HEK293 (cell line): Measurements from ENCODE around the gene C6orf120.

Source experiments
- CTCF ChIA-PET: fragments of 350-600 bp; formaldehyde crosslinking; extraction: SDS; loops from one replicate; lab custom pipeline; 2021; ENCODE audit warnings: antibody characterized with exemption; lab: Yijun Ruan, JAX
- POLR2A ChIA-PET: fragments of 300-600 bp; formaldehyde crosslinking; extraction: SDS; loops from one replicate; lab custom pipeline; 2020; ENCODE audit warnings: antibody characterized with exemption, inconsistent platforms; lab: Yijun Ruan, JAX
- H3K27ac ChIP-seq: fragments of 200-500 bp; sonication (Bioruptor generic); 2 replicates; pipeline ENCODE4 v1.5.1; 2014; ENCODE audit warnings: low read depth, low read length, control low read depth, inconsistent platforms; ENCODE audit errors: extremely low read depth
- H3K36me3 ChIP-seq, 2 experiments: fragments of 200-500 bp in 1 of 2; sonication (Bioruptor generic) in 1 of 2; 1 replicate in 1 of 2; 2 replicates in 1 of 2; pipeline ENCODE4 v1.5.1; 2014 to 2017; ENCODE audit warnings: inconsistent platforms in 2 of 2, low read length in 2 of 2; ENCODE audit not compliant: control insufficient read depth in 2 of 2, insufficient read depth in 1 of 2
- H3K4me1 ChIP-seq: fragments of 200-500 bp; sonication (Bioruptor generic); 2 replicates; pipeline ENCODE4 v1.5.1; 2014; ENCODE audit warnings: mild to moderate bottlenecking, low read length, inconsistent platforms; ENCODE audit not compliant: control insufficient read depth, insufficient read depth
- H3K4me3 ChIP-seq: 2 replicates; pipeline ENCODE4 v1.5.1; 2011; ENCODE audit warnings: low read depth, mild to moderate bottlenecking, control low read depth, low read length, moderate library complexity
- H3K9me3 ChIP-seq: fragments of 200-500 bp; sonication (Bioruptor generic); 2 replicates; pipeline ENCODE4 v1.5.1; 2014; ENCODE audit warnings: low read depth, low read length, inconsistent platforms; ENCODE audit not compliant: control insufficient read depth, insufficient read depth
- ELK4 ChIP-seq: IDR thresholded peaks from 2 replicates; pipeline ENCODE4 v1.6.1; 2011; ENCODE audit warnings: mild to moderate bottlenecking, low read depth, low read length, borderline replicate concordance
- KLF9 ChIP-seq: fragments of 450-650 bp; formaldehyde crosslinking; IDR thresholded peaks from 2 replicates; pipeline ENCODE4 v1.5.1; 2016; ENCODE audit warnings: missing biosample characterization, missing genetic modification characterization, low read depth
- MZF1 ChIP-seq: fragments of 450-650 bp; formaldehyde crosslinking; IDR thresholded peaks from 2 replicates; pipeline ENCODE4 v1.5.1; 2017; ENCODE audit warnings: missing biosample characterization, missing genetic modification characterization, borderline replicate concordance
- PRDM2 ChIP-seq: fragments of 450-650 bp; formaldehyde crosslinking; IDR thresholded peaks from 2 replicates; pipeline ENCODE4 v1.5.1; 2016; ENCODE audit warnings: missing biosample characterization, missing genetic modification characterization, borderline replicate concordance
- ZBTB17 ChIP-seq: fragments of 450-650 bp; formaldehyde crosslinking; IDR thresholded peaks from 2 replicates; pipeline ENCODE4 v1.5.1; 2016; ENCODE audit warnings: missing biosample characterization, missing genetic modification characterization
- ZBTB20 ChIP-seq: fragments of 450-650 bp; formaldehyde crosslinking; IDR thresholded peaks from 2 replicates; pipeline ENCODE4 v1.5.1; 2016; ENCODE audit warnings: missing biosample characterization, missing genetic modification characterization
- ZBTB49 ChIP-seq: fragments of 450-650 bp; formaldehyde crosslinking; IDR thresholded peaks from 2 replicates; pipeline ENCODE4 v1.5.1; 2016; ENCODE audit warnings: missing biosample characterization, missing genetic modification characterization, low read depth
- ZBTB7A ChIP-seq: fragments of 450-650 bp; formaldehyde crosslinking; IDR thresholded peaks from 2 replicates; pipeline ENCODE4 v1.5.1; 2016; ENCODE audit warnings: low read depth, missing biosample characterization, missing genetic modification characterization
- ZFP37 ChIP-seq: fragments of 450-650 bp; formaldehyde crosslinking; IDR thresholded peaks from 2 replicates; pipeline ENCODE4 v1.5.1; 2016; ENCODE audit warnings: missing biosample characterization, missing genetic modification characterization
- ZNF155 ChIP-seq: fragments of 450-650 bp; formaldehyde crosslinking; IDR thresholded peaks from 2 replicates; pipeline ENCODE4 v1.5.1; 2016; ENCODE audit warnings: missing biosample characterization, missing genetic modification characterization
- ZNF23 ChIP-seq: fragments of 450-650 bp; formaldehyde crosslinking; IDR thresholded peaks from 2 replicates; pipeline ENCODE4 v1.5.1; 2016; ENCODE audit warnings: missing biosample characterization, missing genetic modification characterization, borderline replicate concordance
- ZNF24 ChIP-seq: fragments of 450-650 bp; formaldehyde crosslinking; IDR thresholded peaks from 2 replicates; pipeline ENCODE4 v1.5.1; 2016; ENCODE audit warnings: missing biosample characterization, missing genetic modification characterization
- ZNF335 ChIP-seq: fragments of 450-650 bp; formaldehyde crosslinking; conservative IDR thresholded peaks from 2 replicates; pipeline ENCODE4 v1.5.1; 2016; ENCODE audit warnings: missing biosample characterization, missing genetic modification characterization
- ZNF555 ChIP-seq: fragments of 450-650 bp; formaldehyde crosslinking; conservative IDR thresholded peaks from 2 replicates; pipeline ENCODE4 v1.5.1; 2017; ENCODE audit warnings: missing biosample characterization, mild to moderate bottlenecking, missing genetic modification characterization, inconsistent platforms
- ZNF76 ChIP-seq: fragments of 450-650 bp; formaldehyde crosslinking; IDR thresholded peaks from 2 replicates; pipeline ENCODE4; 2016; ENCODE audit warnings: low read depth, missing biosample characterization, missing genetic modification characterization, borderline replicate concordance
- ZSCAN16 ChIP-seq: fragments of 450-650 bp; formaldehyde crosslinking; IDR thresholded peaks from 2 replicates; pipeline ENCODE4 v1.5.1; 2016; ENCODE audit warnings: missing biosample characterization, missing genetic modification characterization
- ZXDB ChIP-seq: fragments of 450-650 bp; formaldehyde crosslinking; IDR thresholded peaks from 2 replicates; pipeline ENCODE4 v1.5.1; 2016; ENCODE audit warnings: missing biosample characterization, missing genetic modification characterization

The C6orf120 gene

GRCh38 chr6:169752074-169752623 is 50.2 kb downstream of the C6orf120 start:
- TF ChIP-seq ZBTB7A (tag by site-specific recombination) = no peak
- peak; percentile 99 for TF ChIP-seq ZXDB (tag by site-specific recombination)
- TF ChIP-seq KLF9 (tag by site-specific recombination) = no peak
- TF ChIP-seq ZNF155 (tag by site-specific recombination) = no peak
- no peak for TF ChIP-seq ZNF555 (tag by site-specific recombination)
- 0 out of 2 replicates have a peak, but pooled peaks have one; percentile 35 for TF ChIP-seq ZBTB20 (tag by site-specific recombination)
- TF ChIP-seq ZBTB17 (tag by site-specific recombination) = peak; percentile 7; the same call in 1 of the 2 replicates
- no peak for TF ChIP-seq PRDM2 (tag by site-specific recombination)
- no peak for TF ChIP-seq ZSCAN16 (tag by site-specific recombination)
- TF ChIP-seq ZNF23 = no peak
- TF ChIP-seq ZNF335 = peak; percentile 44
- TF ChIP-seq ZNF76 (tag by site-specific recombination) = no peak
- no peak for TF ChIP-seq ZBTB49
- TF ChIP-seq ZNF24 = no peak
- TF ChIP-seq ELK4 = no peak
- TF ChIP-seq ZFP37 = peak; percentile 35; the same call in 1 of the 2 replicates
- TF ChIP-seq MZF1 (tag by site-specific recombination) = no peak
- Histone ChIP-seq H3K9me3 (no peaks in the 10 kb centered on the region), H3K36me3 (peaks cover 0 to 20% of the 10 kb centered on the region in 2 experiments; a peak in 1 of 3 replicates), H3K4me3 (peak overlapping the region; percentile 75), H3K27ac (peak overlapping the region; percentile 92), H3K4me1 (peaks cover 12% of the 10 kb centered on the region; the same call in 1 of the 2 replicates)
- POLR2A ChIA-PET = interaction anchor here (0.5 to 3.0 kb wide), 19 partner anchors 14 to 808 kb away, joined by 3 to 21 read pairs (median 4); partner anchors contain the start of genes C6orf120, PSMB1, TBP and WDR27
- CTCF ChIA-PET = interaction anchor here (0.6 to 3.4 kb wide), 5 partner anchors 10 to 213 kb away, joined by 3 to 11 read pairs (median 3); no protein-coding TSS in a partner anchor
